SK-N-SH treated with all-trans-retinoic acid at 6 μM for 48 hours (cell line): ENCODE results near the gene MARCHF6.

ENCODE experiments used
- ATAC-seq: fragments of 200-7000 bp; cut with Tn5 transposase; 3 replicates; pipeline ENCODE4 v1.9.1; 2020; ENCODE audit warnings: mild to moderate bottlenecking, moderate library complexity
- ARNTL ChIP-seq: fragments of 450-650 bp; formaldehyde crosslinking; IDR thresholded peaks from 2 replicates; pipeline ENCODE4 v1.5.0; 2020; ENCODE audit warnings: low read depth, mild to moderate bottlenecking, moderate library complexity, borderline replicate concordance
- BACH2 ChIP-seq: fragments of 250-450 bp; sonication (Bioruptor Pico); IDR thresholded peaks from 2 replicates; pipeline ENCODE4 v1.9.0; 2021; ENCODE audit warnings: mild to moderate bottlenecking, borderline replicate concordance
- CSDC2 ChIP-seq: fragments of 250-450 bp; sonication (Bioruptor Pico); IDR thresholded peaks from 2 replicates; pipeline ENCODE4 v1.5.0; 2020; ENCODE audit warnings: mild to moderate bottlenecking, moderate library complexity
- ESRRG ChIP-seq: fragments of 250-450 bp; sonication (Bioruptor Pico); IDR thresholded peaks from 2 replicates; pipeline ENCODE4 v1.6.1; 2021; ENCODE audit warnings: mild to moderate bottlenecking
- GLIS3 ChIP-seq: fragments of 250-450 bp; sonication (Bioruptor Pico); IDR thresholded peaks from 2 replicates; pipeline ENCODE4 v1.5.0; 2020; ENCODE audit warnings: mild to moderate bottlenecking, moderate library complexity
- ISL1 ChIP-seq: fragments of 250-450 bp; sonication (Bioruptor Pico); IDR thresholded peaks from 2 replicates; pipeline ENCODE4 v2.1.2; 2022; ENCODE audit warnings: mild to moderate bottlenecking, moderate library complexity
- OSR1 ChIP-seq: fragments of 250-450 bp; sonication (Bioruptor Pico); IDR thresholded peaks from 2 replicates; pipeline ENCODE4 v1.8.0; 2022; ENCODE audit warnings: moderate library complexity, mild to moderate bottlenecking, inconsistent platforms
- PPARA ChIP-seq: fragments of 250-450 bp; sonication (Bioruptor Pico); IDR thresholded peaks from 2 replicates; pipeline ENCODE4 v1.5.0; 2020; ENCODE audit warnings: mild to moderate bottlenecking, borderline replicate concordance
- RARB ChIP-seq: fragments of 250-450 bp; sonication (Bioruptor Pico); IDR thresholded peaks from 2 replicates; pipeline ENCODE4 v1.8.0; 2021; ENCODE audit warnings: mild to moderate bottlenecking, moderate library complexity
- SNAI2 ChIP-seq: fragments of 250-450 bp; sonication (Bioruptor Pico); IDR thresholded peaks from 2 replicates; pipeline ENCODE4 v1.5.0; 2020; ENCODE audit warnings: mild to moderate bottlenecking, moderate library complexity
- TCF4 ChIP-seq: fragments of 250-450 bp; sonication (Bioruptor Pico); IDR thresholded peaks from 2 replicates; pipeline ENCODE4 v1.8.0; 2021; ENCODE audit warnings: mild to moderate bottlenecking, moderate library complexity, borderline replicate concordance
- TOX ChIP-seq: fragments of 250-450 bp; sonication (Bioruptor Pico); IDR thresholded peaks from 2 replicates; pipeline ENCODE4 v1.8.0; 2021; ENCODE audit warnings: mild to moderate bottlenecking, moderate library complexity, borderline replicate concordance
- ZC3H10 ChIP-seq: fragments of 250-450 bp; sonication (Bioruptor Pico); IDR thresholded peaks from 2 replicates; pipeline ENCODE4 v1.5.1; 2021; ENCODE audit warnings: mild to moderate bottlenecking, moderate library complexity
- ZFP3 ChIP-seq: fragments of 250-450 bp; sonication (Bioruptor Pico); IDR thresholded peaks from 2 replicates; pipeline ENCODE4 v1.5.0; 2020; ENCODE audit warnings: mild to moderate bottlenecking, moderate library complexity
- ZFP30 ChIP-seq: fragments of 450-650 bp; formaldehyde crosslinking; IDR thresholded peaks from 2 replicates; pipeline ENCODE4 v1.5.0; 2022; ENCODE audit warnings: mild to moderate bottlenecking, moderate library complexity
- ZNF565 ChIP-seq: fragments of 450-650 bp; formaldehyde crosslinking; conservative IDR thresholded peaks from 2 replicates; pipeline ENCODE4 v1.5.0; 2020; ENCODE audit warnings: low read depth, mild to moderate bottlenecking, moderate library complexity
- ZNF70 ChIP-seq: fragments of 450-650 bp; formaldehyde crosslinking; IDR thresholded peaks from 2 replicates; pipeline ENCODE4 v1.5.0; 2020; ENCODE audit warnings: mild to moderate bottlenecking, moderate library complexity
- ZNF8 ChIP-seq: fragments of 450-650 bp; formaldehyde crosslinking; IDR thresholded peaks from 2 replicates; pipeline ENCODE4 v1.5.0; 2020; ENCODE audit warnings: mild to moderate bottlenecking, moderate library complexity
- TF ChIP-seq, protein P1 (sequence below): fragments of 250-450 bp; sonication (Bioruptor Pico); IDR thresholded peaks from 2 replicates; pipeline ENCODE4 v1.5.1; 2021; ENCODE audit warnings: mild to moderate bottlenecking, moderate library complexity
- TF ChIP-seq, protein P2 (sequence below): fragments of 250-450 bp; sonication (Bioruptor Pico); IDR thresholded peaks from 2 replicates; pipeline ENCODE4 v1.5.0; 2020; ENCODE audit warnings: mild to moderate bottlenecking, moderate library complexity
- TF ChIP-seq, protein P3 (sequence below): fragments of 250-450 bp; sonication (Bioruptor Pico); IDR thresholded peaks from 2 replicates; pipeline ENCODE4 v1.8.0; 2020; ENCODE audit warnings: mild to moderate bottlenecking, moderate library complexity, borderline replicate concordance
- TF ChIP-seq, protein P4 (sequence below): fragments of 250-450 bp; sonication (Bioruptor Pico); IDR thresholded peaks from 2 replicates; pipeline ENCODE4 v1.8.0; 2021; ENCODE audit warnings: low read depth, mild to moderate bottlenecking, moderate library complexity, borderline replicate concordance

The MARCHF6 gene

DNA sequence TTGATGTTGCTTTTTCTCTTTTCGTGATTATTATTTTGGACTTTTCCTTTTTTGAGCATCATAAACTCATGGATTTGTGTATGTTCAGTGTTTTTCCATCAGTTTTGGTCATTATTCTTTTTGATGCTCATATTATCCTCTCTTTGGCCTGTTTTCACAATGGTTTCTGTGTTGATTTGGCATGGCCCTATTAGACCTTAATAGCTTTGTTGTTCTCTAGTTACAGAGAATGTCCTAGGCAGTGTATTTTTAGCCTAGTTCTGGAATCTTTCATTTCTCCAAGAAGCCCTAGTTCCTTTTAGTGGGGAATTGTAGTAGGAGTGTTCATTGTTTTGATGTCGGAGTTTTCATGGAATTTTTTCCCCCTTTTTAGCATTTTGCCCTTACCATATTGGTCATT, 46.9 kb downstream of the MARCHF6 start:
- ATAC-seq: no peak
- TF ChIP-seq GLIS3 (CRISPR knock-in tag) (no peak), ZFP3 (CRISPR knock-in tag) (no peak), ZC3H10 (no peak), SNAI2 (CRISPR knock-in tag) (no peak), ZNF565 (no peak), OSR1 (no peak), ZNF8 (CRISPR knock-in tag) (no peak), TCF4 (CRISPR knock-in tag) (no peak), ZFP30 (no peak), ZNF70 (CRISPR knock-in tag) (no peak), TOX (CRISPR knock-in tag) (no peak), PPARA (CRISPR knock-in tag) (no peak), ARNTL (CRISPR knock-in tag) (no peak), CSDC2 (CRISPR knock-in tag) (no peak), ESRRG (CRISPR knock-in tag) (no peak), RARB (CRISPR knock-in tag) (no peak), BACH2 (CRISPR knock-in tag) (no peak)
- TF ChIP-seq, protein P1, sequence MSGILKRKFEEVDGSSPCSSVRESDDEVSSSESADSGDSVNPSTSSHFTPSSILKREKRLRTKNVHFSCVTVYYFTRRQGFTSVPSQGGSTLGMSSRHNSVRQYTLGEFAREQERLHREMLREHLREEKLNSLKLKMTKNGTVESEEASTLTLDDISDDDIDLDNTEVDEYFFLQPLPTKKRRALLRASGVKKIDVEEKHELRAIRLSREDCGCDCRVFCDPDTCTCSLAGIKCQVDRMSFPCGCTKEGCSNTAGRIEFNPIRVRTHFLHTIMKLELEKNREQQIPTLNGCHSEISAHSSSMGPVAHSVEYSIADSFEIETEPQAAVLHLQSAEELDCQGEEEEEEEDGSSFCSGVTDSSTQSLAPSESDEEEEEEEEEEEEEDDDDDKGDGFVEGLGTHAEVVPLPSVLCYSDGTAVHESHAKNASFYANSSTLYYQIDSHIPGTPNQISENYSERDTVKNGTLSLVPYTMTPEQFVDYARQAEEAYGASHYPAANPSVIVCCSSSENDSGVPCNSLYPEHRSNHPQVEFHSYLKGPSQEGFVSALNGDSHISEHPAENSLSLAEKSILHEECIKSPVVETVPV (CRISPR knock-in tag): no peak
- TF ChIP-seq, protein P2, sequence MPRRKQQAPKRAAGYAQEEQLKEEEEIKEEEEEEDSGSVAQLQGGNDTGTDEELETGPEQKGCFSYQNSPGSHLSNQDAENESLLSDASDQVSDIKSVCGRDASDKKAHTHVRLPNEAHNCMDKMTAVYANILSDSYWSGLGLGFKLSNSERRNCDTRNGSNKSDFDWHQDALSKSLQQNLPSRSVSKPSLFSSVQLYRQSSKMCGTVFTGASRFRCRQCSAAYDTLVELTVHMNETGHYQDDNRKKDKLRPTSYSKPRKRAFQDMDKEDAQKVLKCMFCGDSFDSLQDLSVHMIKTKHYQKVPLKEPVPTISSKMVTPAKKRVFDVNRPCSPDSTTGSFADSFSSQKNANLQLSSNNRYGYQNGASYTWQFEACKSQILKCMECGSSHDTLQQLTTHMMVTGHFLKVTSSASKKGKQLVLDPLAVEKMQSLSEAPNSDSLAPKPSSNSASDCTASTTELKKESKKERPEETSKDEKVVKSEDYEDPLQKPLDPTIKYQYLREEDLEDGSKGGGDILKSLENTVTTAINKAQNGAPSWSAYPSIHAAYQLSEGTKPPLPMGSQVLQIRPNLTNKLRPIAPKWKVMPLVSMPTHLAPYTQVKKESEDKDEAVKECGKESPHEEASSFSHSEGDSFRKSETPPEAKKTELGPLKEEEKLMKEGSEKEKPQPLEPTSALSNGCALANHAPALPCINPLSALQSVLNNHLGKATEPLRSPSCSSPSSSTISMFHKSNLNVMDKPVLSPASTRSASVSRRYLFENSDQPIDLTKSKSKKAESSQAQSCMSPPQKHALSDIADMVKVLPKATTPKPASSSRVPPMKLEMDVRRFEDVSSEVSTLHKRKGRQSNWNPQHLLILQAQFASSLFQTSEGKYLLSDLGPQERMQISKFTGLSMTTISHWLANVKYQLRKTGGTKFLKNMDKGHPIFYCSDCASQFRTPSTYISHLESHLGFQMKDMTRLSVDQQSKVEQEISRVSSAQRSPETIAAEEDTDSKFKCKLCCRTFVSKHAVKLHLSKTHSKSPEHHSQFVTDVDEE (CRISPR knock-in tag): no peak
- TF ChIP-seq, protein P3, sequence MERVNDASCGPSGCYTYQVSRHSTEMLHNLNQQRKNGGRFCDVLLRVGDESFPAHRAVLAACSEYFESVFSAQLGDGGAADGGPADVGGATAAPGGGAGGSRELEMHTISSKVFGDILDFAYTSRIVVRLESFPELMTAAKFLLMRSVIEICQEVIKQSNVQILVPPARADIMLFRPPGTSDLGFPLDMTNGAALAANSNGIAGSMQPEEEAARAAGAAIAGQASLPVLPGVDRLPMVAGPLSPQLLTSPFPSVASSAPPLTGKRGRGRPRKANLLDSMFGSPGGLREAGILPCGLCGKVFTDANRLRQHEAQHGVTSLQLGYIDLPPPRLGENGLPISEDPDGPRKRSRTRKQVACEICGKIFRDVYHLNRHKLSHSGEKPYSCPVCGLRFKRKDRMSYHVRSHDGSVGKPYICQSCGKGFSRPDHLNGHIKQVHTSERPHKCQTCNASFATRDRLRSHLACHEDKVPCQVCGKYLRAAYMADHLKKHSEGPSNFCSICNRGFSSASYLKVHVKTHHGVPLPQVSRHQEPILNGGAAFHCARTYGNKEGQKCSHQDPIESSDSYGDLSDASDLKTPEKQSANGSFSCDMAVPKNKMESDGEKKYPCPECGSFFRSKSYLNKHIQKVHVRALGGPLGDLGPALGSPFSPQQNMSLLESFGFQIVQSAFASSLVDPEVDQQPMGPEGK (CRISPR knock-in tag): no peak

DNA sequence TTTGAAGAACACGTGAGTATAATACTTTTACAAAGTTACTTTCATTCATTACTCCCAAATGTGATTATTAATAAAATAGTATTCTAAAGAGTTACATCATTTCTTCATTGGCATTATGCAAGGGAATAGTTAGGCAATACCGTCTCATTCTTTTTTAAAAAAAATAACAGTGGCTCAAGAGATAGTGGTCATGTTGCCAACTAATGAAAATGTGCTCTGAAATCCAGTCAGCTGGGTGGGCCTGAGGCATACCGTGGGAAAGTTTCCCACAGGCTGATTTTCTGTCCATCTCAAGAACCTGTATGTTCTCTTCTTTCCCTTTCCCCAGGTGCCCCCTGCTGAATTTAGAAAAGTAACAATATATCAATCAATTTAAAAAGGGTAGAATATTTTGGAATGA, 47.3 kb downstream of the MARCHF6 start:
- no peak for ATAC-seq
- TF ChIP-seq, protein P2 (CRISPR knock-in tag): no peak
- TF ChIP-seq CSDC2 (CRISPR knock-in tag): no peak
- no peak for TF ChIP-seq ESRRG (CRISPR knock-in tag)
- TF ChIP-seq SNAI2 (CRISPR knock-in tag): no peak
- TF ChIP-seq RARB (CRISPR knock-in tag): no peak
- TF ChIP-seq ZNF70 (CRISPR knock-in tag): no peak
- TF ChIP-seq BACH2 (CRISPR knock-in tag): no peak
- no peak for TF ChIP-seq ZNF565
- no peak for TF ChIP-seq ARNTL (CRISPR knock-in tag)
- TF ChIP-seq, protein P1 (CRISPR knock-in tag): no peak
- TF ChIP-seq ISL1: no peak
- no peak for TF ChIP-seq ZNF8 (CRISPR knock-in tag)
- TF ChIP-seq ZC3H10: no peak
- no peak for TF ChIP-seq ZFP30
- TF ChIP-seq OSR1: no peak
- no peak for TF ChIP-seq TOX (CRISPR knock-in tag)
- TF ChIP-seq, protein P4, sequence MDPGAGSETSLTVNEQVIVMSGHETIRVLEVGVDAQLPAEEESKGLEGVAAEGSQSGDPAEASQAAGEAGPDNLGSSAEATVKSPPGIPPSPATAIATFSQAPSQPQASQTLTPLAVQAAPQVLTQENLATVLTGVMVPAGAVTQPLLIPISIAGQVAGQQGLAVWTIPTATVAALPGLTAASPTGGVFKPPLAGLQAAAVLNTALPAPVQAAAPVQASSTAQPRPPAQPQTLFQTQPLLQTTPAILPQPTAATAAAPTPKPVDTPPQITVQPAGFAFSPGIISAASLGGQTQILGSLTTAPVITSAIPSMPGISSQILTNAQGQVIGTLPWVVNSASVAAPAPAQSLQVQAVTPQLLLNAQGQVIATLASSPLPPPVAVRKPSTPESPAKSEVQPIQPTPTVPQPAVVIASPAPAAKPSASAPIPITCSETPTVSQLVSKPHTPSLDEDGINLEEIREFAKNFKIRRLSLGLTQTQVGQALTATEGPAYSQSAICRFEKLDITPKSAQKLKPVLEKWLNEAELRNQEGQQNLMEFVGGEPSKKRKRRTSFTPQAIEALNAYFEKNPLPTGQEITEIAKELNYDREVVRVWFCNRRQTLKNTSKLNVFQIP (CRISPR knock-in tag): no peak
- TF ChIP-seq, protein P3 (CRISPR knock-in tag): no peak
- TF ChIP-seq TCF4 (CRISPR knock-in tag): no peak
